ENCODE results near the gene HES1. TPM values are rescaled to one million over a fixed set of nuclear protein-coding genes. Genes with fewer than 3 reads are reported as not detected.
"Not testable (repeated sequence)": the region's sequence is repeated elsewhere in the genome, so short reads cannot be mapped to it uniquely, and the experiment has no call there.

The HES1 gene
- total and polyA plus RNA-seq, 7 donors, result 6.5 to 33.3 (median 10.9) TPM

DNA sequence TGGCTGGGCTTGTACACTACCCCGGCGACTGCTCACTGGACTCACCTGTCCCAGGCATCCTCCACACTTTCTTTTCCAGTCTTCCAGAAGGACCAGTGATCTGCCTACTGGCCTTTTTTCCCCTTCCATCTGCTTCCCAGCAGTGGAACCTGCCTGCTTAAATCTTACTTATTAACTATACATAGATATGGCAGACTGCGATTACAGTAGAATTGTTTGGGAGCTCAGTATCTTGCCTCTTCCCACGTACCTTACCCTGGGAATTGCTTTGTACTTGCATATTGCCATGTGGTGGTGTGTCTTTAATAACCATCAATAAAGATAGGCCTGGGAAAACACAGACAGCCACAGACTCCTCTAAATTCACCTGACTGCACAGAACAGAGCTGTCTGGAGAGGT is 11.8 kb upstream of the HES1 start:
- Histone ChIP-seq H3K27ac (no peak overlapping the region), H3K27me3 (ENCODE audit: insufficient read depth in 3 of 3, low read length in 2 of 3) (no peaks in the 10 kb centered on the region), H3K4me3 (no peak overlapping the region), H3K9me3 (no peaks in the 10 kb centered on the region), H3K36me3 (ENCODE audit: insufficient read depth in 1 of 2, low read depth in 1 of 2) (no peaks in the 10 kb centered on the region), H3K4me1 (no peaks in the 10 kb centered on the region)
- intact Hi-C loops (cut with DNase I), result no loop called here
- WGBS, 3 donors, result 96 to 99% (median 99%) methylated on average over 4 of the region's 4 CpGs
- DNase-seq (no peak), ATAC-seq (no peak)
- TF ChIP-seq, protein P1, sequence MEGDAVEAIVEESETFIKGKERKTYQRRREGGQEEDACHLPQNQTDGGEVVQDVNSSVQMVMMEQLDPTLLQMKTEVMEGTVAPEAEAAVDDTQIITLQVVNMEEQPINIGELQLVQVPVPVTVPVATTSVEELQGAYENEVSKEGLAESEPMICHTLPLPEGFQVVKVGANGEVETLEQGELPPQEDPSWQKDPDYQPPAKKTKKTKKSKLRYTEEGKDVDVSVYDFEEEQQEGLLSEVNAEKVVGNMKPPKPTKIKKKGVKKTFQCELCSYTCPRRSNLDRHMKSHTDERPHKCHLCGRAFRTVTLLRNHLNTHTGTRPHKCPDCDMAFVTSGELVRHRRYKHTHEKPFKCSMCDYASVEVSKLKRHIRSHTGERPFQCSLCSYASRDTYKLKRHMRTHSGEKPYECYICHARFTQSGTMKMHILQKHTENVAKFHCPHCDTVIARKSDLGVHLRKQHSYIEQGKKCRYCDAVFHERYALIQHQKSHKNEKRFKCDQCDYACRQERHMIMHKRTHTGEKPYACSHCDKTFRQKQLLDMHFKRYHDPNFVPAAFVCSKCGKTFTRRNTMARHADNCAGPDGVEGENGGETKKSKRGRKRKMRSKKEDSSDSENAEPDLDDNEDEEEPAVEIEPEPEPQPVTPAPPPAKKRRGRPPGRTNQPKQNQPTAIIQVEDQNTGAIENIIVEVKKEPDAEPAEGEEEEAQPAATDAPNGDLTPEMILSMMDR (IDR thresholded peaks at IDR 0.05), result no peak

DNA sequence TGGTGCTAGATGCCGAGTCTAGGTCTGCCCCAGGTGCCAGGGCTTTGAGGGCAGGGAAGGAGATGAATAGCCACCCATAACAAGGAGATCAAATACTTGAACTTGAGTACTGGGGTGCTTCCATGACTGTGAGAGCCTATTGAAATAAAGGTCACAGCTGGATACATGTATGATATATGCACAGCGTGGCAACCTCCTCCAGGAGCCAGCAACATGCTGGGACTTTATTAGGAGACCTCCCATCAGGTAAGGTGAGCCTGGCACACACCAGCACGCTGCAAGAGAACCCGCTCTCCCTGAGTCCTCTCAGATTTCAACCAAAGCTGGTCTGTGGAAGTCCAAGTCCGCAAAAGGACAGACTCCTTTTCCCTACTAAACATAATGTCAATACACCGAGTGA is 10.5 kb upstream of the HES1 start:
- no peaks in the 10 kb centered on the region for H3K9me3 ChIP-seq
- 49 to 72% (median 62%) methylated on average over 6 of the region's 6 CpGs for WGBS, 3 donors
- no peaks in the 10 kb centered on the region for H3K27me3 ChIP-seq (ENCODE audit: insufficient read depth in 3 of 3, low read length in 2 of 3)
- TF ChIP-seq, protein P1 (IDR thresholded peaks at IDR 0.05), result no peak
- H3K4me1 ChIP-seq, result peaks cover 4% of the 10 kb centered on the region
- intact Hi-C loops (cut with DNase I), result no loop called here
- ATAC-seq, result no peak
- no peak overlapping the region for H3K27ac ChIP-seq
- no peak overlapping the region for H3K4me3 ChIP-seq
- no peaks in the 10 kb centered on the region for H3K36me3 ChIP-seq (ENCODE audit: insufficient read depth in 1 of 2, low read depth in 1 of 2)
- no peak for DNase-seq

DNA sequence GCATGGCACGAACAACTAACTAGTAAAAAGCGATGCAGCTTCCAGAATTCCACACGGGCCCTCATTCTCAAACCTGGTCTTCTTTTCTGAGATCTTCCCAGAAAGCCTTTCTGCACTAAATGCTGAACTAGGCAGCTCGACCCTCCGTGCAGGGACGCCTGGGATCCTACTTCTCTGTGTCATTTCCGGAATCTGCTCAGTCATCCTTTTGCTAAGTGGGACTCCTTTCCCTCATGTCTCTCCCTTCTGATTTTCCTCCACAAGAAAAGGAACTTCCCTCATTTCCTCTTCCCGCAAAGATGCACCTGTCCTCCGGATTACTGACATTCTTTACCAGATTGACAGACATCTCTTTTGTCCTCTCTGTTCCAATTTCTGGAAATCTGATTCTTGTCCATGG is 9.2 kb upstream of the HES1 start:
- H3K4me1 ChIP-seq, result peaks cover 14% of the 10 kb centered on the region
- H3K27ac ChIP-seq, result no peak overlapping the region
- ATAC-seq (no peak), DNase-seq (no peak)
- TF ChIP-seq, protein P1 (IDR thresholded peaks at IDR 0.05), result no peak
- no peak overlapping the region for H3K4me3 ChIP-seq
- H3K27me3 ChIP-seq (ENCODE audit: insufficient read depth in 3 of 3, low read length in 2 of 3), result no peaks in the 10 kb centered on the region
- H3K36me3 ChIP-seq (ENCODE audit: insufficient read depth in 1 of 2, low read depth in 1 of 2), result no peaks in the 10 kb centered on the region
- intact Hi-C loops (cut with DNase I), result no loop called here
- WGBS, 3 donors, result 73 to 77% (median 76%) methylated on average over 9 of the region's 9 CpGs
- H3K9me3 ChIP-seq, result no peaks in the 10 kb centered on the region

DNA sequence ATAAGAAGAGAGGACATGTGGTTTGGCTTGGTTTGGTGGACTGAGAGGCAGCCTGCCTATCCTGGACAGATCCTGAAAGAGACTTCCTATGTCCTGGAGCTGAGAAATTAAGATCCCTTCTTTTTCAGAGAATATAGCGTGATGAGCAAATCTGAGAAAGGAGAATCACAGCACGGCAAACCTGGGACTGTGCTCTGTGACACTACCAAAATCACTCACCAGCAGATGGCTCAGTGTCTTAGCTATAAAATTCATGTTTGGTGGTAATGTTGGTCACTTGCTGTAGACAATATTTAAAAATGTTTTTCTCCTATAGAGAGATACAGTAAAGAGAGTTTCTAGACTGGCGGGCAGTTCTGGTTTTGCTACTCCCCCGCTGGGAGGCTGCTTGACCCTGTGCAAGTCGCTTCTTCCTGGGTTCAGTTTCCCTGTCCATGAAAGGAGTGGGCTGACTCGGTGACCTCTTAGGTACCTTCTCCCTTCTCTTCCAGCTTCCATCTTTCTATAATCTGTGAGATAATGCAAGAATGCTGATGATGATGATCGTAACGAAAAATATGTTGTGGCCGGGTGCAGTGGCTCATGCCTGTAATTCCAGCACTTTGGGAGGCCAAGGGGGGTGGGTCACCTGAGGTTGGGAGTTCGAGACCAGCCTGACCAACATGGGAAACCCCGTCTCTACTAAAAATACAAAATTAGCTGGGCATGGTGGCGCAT is 7.6 kb upstream of the HES1 start:
- intact Hi-C loops (cut with DNase I), result no loop called here

DNA sequence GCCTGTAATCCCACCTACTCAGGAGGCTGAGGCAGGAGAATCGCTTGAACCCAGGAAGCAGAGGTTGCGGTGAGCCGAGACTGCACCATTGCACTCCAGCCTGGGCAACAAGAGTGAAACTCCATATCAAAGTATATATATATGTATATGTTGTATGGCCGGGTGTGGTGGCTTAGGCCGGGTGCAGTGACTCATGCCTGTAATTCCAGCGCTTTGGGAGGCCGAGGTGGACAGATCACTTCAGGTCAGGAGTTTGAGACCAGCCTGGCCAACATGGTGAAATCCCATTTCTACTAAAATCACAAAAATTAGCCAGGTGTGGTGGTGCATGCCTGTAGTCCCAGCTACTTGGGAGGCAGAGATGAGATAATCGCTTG is 7.0 kb upstream of the HES1 start:
- H3K4me3 ChIP-seq; intact Hi-C loops (cut with DNase I); H3K27me3 ChIP-seq (ENCODE audit: insufficient read depth in 3 of 3, low read length in 2 of 3); ATAC-seq; H3K36me3 ChIP-seq (ENCODE audit: insufficient read depth in 1 of 2, low read depth in 1 of 2); H3K27ac ChIP-seq; H3K9me3 ChIP-seq; DNase-seq: not testable (repeated sequence)
- 94 to 97% (median 97%) methylated on average over 7 to 8 of the region's 8 CpGs for WGBS, 3 donors
- H3K4me1 ChIP-seq, result peaks cover 22% of the 10 kb centered on the region

More for the DNA sequence above, 7.6 kb upstream of the HES1 start:
- Histone ChIP-seq H3K27me3 (ENCODE audit: insufficient read depth in 3 of 3, low read length in 2 of 3) (no peaks in the 10 kb centered on the region), H3K4me1 (peaks cover 18% of the 10 kb centered on the region), H3K36me3 (ENCODE audit: insufficient read depth in 1 of 2, low read depth in 1 of 2) (no peaks in the 10 kb centered on the region), H3K9me3 (no peaks in the 10 kb centered on the region), H3K4me3 (no peak overlapping the region), H3K27ac (no peak overlapping the region)
- ATAC-seq (no peak), DNase-seq (no peak)
- WGBS, 3 donors, result 94 to 98% (median 97%) methylated on average over 12 of the region's 12 CpGs
- TF ChIP-seq, protein P1 (IDR thresholded peaks at IDR 0.05), result no peak
